ENCODE data around the gene CHST9. TPM values are rescaled to one million over a fixed set of nuclear protein-coding genes. Genes with fewer than 3 reads are reported as not detected.

The CHST9 gene
- total and polyA plus RNA-seq, 4 donors, result 0.42 to 6.4 (median 1.4) TPM

DNA sequence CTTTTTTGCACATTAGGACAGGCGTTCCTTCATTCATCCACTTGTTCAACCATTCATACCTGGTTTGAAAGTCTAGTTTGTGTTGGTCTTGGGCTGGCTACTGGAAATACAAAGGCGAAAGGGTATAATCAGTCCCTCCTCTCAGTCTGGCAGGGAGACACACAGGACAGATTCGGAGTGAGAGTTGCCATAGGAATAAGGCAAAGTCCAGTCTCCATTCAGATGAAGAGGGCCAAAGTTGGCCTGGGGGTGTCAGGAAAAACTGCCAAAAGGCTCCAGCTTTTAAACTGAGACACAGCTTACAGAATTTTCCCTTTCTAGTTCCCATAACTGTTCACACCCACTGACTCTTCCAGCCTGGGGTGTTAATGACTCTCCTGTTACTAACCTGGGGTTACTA, 223.3 kb downstream of the CHST9 start:
- 53% methylated on average over 3 of the region's 3 CpGs for WGBS
- H3K27me3 ChIP-seq (ENCODE audit: control insufficient read depth in 4 of 4, insufficient read depth in 4 of 4, low read length in 3 of 4), result no peaks in the 10 kb centered on the region
- H3K4me3 ChIP-seq (ENCODE audit: low read depth in 1 of 3, low read length in 3 of 3), result no peak overlapping the region
- no peaks in the 10 kb centered on the region for H3K9me3 ChIP-seq (ENCODE audit: control insufficient read depth in 4 of 4, low read length in 3 of 4)
- TF ChIP-seq SP1 (IDR thresholded peaks at IDR 0.05) (peak; percentile 29), RXRA (IDR thresholded peaks at IDR 0.05) (no peak), HNF4A (conservative IDR thresholded peaks at IDR 0.05) (peak; percentile 46 to 69)
- H3K36me3 ChIP-seq (ENCODE audit: control insufficient read depth in 4 of 4, insufficient read depth in 3 of 4, low read depth in 1 of 4, low read length in 3 of 4), result no peaks in the 10 kb centered on the region
- H3K4me1 ChIP-seq (ENCODE audit: control insufficient read depth in 4 of 4, insufficient read depth in 4 of 4, low read length in 3 of 4), result peaks cover 3 to 14% (median 6%) of the 10 kb centered on the region in 4 donors
- H3K9ac ChIP-seq (ENCODE audit: low read depth in 1 of 2, low read length in 2 of 2), result no peak overlapping the region
- no peak for DNase-seq (ENCODE audit: low spot score)
- H3K27ac ChIP-seq (ENCODE audit: low read depth in 1 of 2, low read length in 2 of 2), result no peak overlapping the region

DNA sequence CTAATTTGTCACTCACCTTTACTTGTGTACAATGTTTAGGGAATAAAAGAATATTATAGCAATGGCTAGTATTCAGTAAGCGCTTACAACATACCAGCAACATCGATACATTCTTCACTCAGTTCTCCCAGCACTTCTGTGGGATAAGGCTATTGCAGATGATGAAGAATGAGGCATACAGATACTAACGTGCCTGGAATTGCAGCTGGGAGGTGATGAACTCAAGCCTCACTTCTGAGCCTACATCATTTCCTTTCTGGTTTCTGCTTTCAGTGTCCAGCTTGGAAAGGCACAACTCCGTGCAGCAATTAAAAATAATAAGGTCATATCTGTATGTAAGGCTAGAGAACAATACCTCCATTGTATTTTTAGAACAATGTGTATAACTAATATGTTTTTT, 224.2 kb downstream of the CHST9 start:
- Histone ChIP-seq H3K36me3 (ENCODE audit: control insufficient read depth in 4 of 4, insufficient read depth in 3 of 4, low read depth in 1 of 4, low read length in 3 of 4) (no peaks in the 10 kb centered on the region), H3K4me3 (ENCODE audit: low read depth in 1 of 3, low read length in 3 of 3) (no peak overlapping the region), H3K4me1 (ENCODE audit: control insufficient read depth in 4 of 4, insufficient read depth in 4 of 4, low read length in 3 of 4) (peaks cover 3 to 14% (median 6%) of the 10 kb centered on the region in 4 donors), H3K9me3 (ENCODE audit: control insufficient read depth in 4 of 4, low read length in 3 of 4) (no peaks in the 10 kb centered on the region), H3K9ac (ENCODE audit: low read depth in 1 of 2, low read length in 2 of 2) (no peak overlapping the region), H3K27me3 (ENCODE audit: control insufficient read depth in 4 of 4, insufficient read depth in 4 of 4, low read length in 3 of 4) (no peaks in the 10 kb centered on the region), H3K27ac (ENCODE audit: low read depth in 1 of 2, low read length in 2 of 2) (no peak overlapping the region)
- 78% methylated on average over 4 of the region's 4 CpGs for WGBS
- DNase-seq (ENCODE audit: low spot score), result no peak
- no peak for TF ChIP-seq JUND (IDR thresholded peaks at IDR 0.05)
- TF ChIP-seq, protein P1, sequence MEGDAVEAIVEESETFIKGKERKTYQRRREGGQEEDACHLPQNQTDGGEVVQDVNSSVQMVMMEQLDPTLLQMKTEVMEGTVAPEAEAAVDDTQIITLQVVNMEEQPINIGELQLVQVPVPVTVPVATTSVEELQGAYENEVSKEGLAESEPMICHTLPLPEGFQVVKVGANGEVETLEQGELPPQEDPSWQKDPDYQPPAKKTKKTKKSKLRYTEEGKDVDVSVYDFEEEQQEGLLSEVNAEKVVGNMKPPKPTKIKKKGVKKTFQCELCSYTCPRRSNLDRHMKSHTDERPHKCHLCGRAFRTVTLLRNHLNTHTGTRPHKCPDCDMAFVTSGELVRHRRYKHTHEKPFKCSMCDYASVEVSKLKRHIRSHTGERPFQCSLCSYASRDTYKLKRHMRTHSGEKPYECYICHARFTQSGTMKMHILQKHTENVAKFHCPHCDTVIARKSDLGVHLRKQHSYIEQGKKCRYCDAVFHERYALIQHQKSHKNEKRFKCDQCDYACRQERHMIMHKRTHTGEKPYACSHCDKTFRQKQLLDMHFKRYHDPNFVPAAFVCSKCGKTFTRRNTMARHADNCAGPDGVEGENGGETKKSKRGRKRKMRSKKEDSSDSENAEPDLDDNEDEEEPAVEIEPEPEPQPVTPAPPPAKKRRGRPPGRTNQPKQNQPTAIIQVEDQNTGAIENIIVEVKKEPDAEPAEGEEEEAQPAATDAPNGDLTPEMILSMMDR (IDR thresholded peaks at IDR 0.05; ENCODE audit: low read depth, low read length, missing input control), result no peak

DNA sequence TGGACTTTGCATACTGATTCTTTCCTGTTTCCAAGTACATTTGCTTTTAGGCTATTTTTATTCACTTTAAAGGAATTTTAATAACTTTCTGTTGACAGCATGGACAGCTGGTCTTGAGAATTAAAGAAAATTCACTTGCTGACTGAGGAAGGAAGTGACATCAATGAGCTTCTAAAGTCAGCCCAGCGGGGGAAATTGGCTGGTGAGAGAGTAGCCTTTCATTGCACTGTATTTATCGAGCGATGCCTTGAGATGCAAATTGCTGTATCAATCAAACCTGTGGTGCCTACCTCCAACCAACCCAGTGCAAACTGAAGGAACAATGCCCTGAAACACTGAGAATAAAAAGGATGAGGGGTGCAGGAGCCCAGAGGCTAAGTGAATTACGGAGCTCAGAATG, 228.2 kb downstream of the CHST9 start:
- H3K27me3 ChIP-seq (ENCODE audit: control insufficient read depth in 4 of 4, insufficient read depth in 4 of 4, low read length in 3 of 4), result no peaks in the 10 kb centered on the region
- DNase-seq (ENCODE audit: low spot score), result no peak
- no peak overlapping the region for H3K4me3 ChIP-seq (ENCODE audit: low read depth in 1 of 3, low read length in 3 of 3)
- 68% methylated on average over 4 of the region's 4 CpGs for WGBS
- H3K27ac ChIP-seq (ENCODE audit: low read depth in 1 of 2, low read length in 2 of 2), result no peak overlapping the region
- no peak for TF ChIP-seq RAD21 (IDR thresholded peaks at IDR 0.05)
- TF ChIP-seq, protein P2, sequence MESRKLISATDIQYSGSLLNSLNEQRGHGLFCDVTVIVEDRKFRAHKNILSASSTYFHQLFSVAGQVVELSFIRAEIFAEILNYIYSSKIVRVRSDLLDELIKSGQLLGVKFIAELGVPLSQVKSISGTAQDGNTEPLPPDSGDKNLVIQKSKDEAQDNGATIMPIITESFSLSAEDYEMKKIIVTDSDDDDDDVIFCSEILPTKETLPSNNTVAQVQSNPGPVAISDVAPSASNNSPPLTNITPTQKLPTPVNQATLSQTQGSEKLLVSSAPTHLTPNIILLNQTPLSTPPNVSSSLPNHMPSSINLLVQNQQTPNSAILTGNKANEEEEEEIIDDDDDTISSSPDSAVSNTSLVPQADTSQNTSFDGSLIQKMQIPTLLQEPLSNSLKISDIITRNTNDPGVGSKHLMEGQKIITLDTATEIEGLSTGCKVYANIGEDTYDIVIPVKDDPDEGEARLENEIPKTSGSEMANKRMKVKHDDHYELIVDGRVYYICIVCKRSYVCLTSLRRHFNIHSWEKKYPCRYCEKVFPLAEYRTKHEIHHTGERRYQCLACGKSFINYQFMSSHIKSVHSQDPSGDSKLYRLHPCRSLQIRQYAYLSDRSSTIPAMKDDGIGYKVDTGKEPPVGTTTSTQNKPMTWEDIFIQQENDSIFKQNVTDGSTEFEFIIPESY (IDR thresholded peaks at IDR 0.05), result no peak
- TF ChIP-seq GABPA (IDR thresholded peaks at IDR 0.05 in 1 of 2, conservative IDR thresholded peaks at IDR 0.05 in 1 of 2), result no peak
- TF ChIP-seq FOXA1 (IDR thresholded peaks at IDR 0.05), result no peak
- no peak for TF ChIP-seq TAF1 (conservative IDR thresholded peaks at IDR 0.05)
- no peak for TF ChIP-seq JUND (IDR thresholded peaks at IDR 0.05)
- no peak for TF ChIP-seq YY1 (IDR thresholded peaks at IDR 0.05)
- TF ChIP-seq, protein P1 (IDR thresholded peaks at IDR 0.05; ENCODE audit: low read depth, low read length, missing input control), result no peak
- TF ChIP-seq, protein P3, sequence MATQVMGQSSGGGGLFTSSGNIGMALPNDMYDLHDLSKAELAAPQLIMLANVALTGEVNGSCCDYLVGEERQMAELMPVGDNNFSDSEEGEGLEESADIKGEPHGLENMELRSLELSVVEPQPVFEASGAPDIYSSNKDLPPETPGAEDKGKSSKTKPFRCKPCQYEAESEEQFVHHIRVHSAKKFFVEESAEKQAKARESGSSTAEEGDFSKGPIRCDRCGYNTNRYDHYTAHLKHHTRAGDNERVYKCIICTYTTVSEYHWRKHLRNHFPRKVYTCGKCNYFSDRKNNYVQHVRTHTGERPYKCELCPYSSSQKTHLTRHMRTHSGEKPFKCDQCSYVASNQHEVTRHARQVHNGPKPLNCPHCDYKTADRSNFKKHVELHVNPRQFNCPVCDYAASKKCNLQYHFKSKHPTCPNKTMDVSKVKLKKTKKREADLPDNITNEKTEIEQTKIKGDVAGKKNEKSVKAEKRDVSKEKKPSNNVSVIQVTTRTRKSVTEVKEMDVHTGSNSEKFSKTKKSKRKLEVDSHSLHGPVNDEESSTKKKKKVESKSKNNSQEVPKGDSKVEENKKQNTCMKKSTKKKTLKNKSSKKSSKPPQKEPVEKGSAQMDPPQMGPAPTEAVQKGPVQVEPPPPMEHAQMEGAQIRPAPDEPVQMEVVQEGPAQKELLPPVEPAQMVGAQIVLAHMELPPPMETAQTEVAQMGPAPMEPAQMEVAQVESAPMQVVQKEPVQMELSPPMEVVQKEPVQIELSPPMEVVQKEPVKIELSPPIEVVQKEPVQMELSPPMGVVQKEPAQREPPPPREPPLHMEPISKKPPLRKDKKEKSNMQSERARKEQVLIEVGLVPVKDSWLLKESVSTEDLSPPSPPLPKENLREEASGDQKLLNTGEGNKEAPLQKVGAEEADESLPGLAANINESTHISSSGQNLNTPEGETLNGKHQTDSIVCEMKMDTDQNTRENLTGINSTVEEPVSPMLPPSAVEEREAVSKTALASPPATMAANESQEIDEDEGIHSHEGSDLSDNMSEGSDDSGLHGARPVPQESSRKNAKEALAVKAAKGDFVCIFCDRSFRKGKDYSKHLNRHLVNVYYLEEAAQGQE (IDR thresholded peaks at IDR 0.05), result no peak
- TF ChIP-seq FOXA2 (IDR thresholded peaks at IDR 0.05), result no peak
- no peak for TF ChIP-seq EGR1 (IDR thresholded peaks at IDR 0.05; ENCODE audit: low read depth in 2 of 2)
- no peak for TF ChIP-seq RXRA (IDR thresholded peaks at IDR 0.05)
- H3K9ac ChIP-seq (ENCODE audit: low read depth in 1 of 2, low read length in 2 of 2), result no peak overlapping the region
- no peaks in the 10 kb centered on the region for H3K9me3 ChIP-seq (ENCODE audit: control insufficient read depth in 4 of 4, low read length in 3 of 4)
- H3K36me3 ChIP-seq (ENCODE audit: control insufficient read depth in 4 of 4, insufficient read depth in 3 of 4, low read depth in 1 of 4, low read length in 3 of 4), result no peaks in the 10 kb centered on the region
- peaks cover 0 to 3% (median 2%) of the 10 kb centered on the region in 4 donors for H3K4me1 ChIP-seq (ENCODE audit: control insufficient read depth in 4 of 4, insufficient read depth in 4 of 4, low read length in 3 of 4)

Data from liver (tissue), 9 donors.